Right hindlimb (tissue), 1 donor: ENCODE measurements around the gene ADGRG1.
"Not testable (repeated sequence)": the region's sequence is repeated elsewhere in the genome, so short reads cannot be mapped to it uniquely, and the experiment has no call there.

Experiments
- DNase-seq: peaks from one replicate; pipeline ENCODE4 v3.0.0-alpha.2; 2018

Gene ADGRG1

GRCh38 chr16:57704011-57704904 is 75.8 kb downstream of the ADGRG1 start:
- no peak for DNase-seq

- DNase-seq: no peak
Observed at GRCh38 chr16:57704905-57705852, 76.7 kb downstream of the ADGRG1 start.

GRCh38 chr16:57706717-57707116 is 78.3 kb downstream of the ADGRG1 start:
- DNase-seq: no peak

- DNase-seq: no peak
Observed at GRCh38 chr16:57707331-57707730, 78.9 kb downstream of the ADGRG1 start.

- no peak for DNase-seq
Observed at GRCh38 chr16:57708168-57708567, 79.7 kb downstream of the ADGRG1 start.

GRCh38 chr16:57709663-57710062 is 81.2 kb downstream of the ADGRG1 start:
- DNase-seq: no peak

GRCh38 chr16:57711346-57711745 is 82.9 kb downstream of the ADGRG1 start:
- no peak for DNase-seq

GRCh38 chr16:57711993-57712392 is 83.6 kb downstream of the ADGRG1 start:
- DNase-seq: no peak

- not testable (repeated sequence) for DNase-seq
Observed at GRCh38 chr16:57712569-57712968, 84.1 kb downstream of the ADGRG1 start.

GRCh38 chr16:57713596-57713995 is 85.2 kb downstream of the ADGRG1 start:
- DNase-seq: no peak

GRCh38 chr16:57714047-57714446 is 85.6 kb downstream of the ADGRG1 start:
- no peak for DNase-seq
